IMR-90 (cell line): ENCODE measurements around the gene GPR158.

Source experiments
- CEBPB ChIP-seq: IDR thresholded peaks from 2 replicates; pipeline ENCODE4 v1.6.1; 2012; ENCODE audit warnings: low read depth, low read length, improper control_type of control experiment
- FOS ChIP-seq: fragments of 150-350 bp; IDR thresholded peaks from 2 replicates; pipeline ENCODE4 v1.6.1; 2016; ENCODE audit warnings: low read depth, low read length
- MAFK ChIP-seq: IDR thresholded peaks from 2 replicates; pipeline ENCODE4 v1.6.1; 2012; ENCODE audit warnings: low read depth, low read length, improper control_type of control experiment
- MXI1 ChIP-seq: IDR thresholded peaks from 2 replicates; pipeline ENCODE4 v1.6.1; 2012; ENCODE audit warnings: low read depth, mild to moderate bottlenecking, low read length, moderate library complexity, borderline replicate concordance
- NFE2L2 ChIP-seq: fragments of 150-350 bp; IDR thresholded peaks from 2 replicates; pipeline ENCODE4 v1.6.1; 2016; ENCODE audit warnings: low read depth, mild to moderate bottlenecking, low read length
- POLR2A ChIP-seq: IDR thresholded peaks from 2 replicates; pipeline ENCODE4 v1.6.1; 2012; ENCODE audit warnings: mild to moderate bottlenecking, low read depth, low read length
- RAD21 ChIP-seq: IDR thresholded peaks from 2 replicates; pipeline ENCODE4 v1.6.1; 2012; ENCODE audit warnings: low read length, improper control_type of control experiment
- RFX5 ChIP-seq: IDR thresholded peaks from 2 replicates; pipeline ENCODE4 v1.8.0; 2012; ENCODE audit warnings: low read depth, mild to moderate bottlenecking, low read length, moderate library complexity
- TF ChIP-seq, protein P1 (sequence below): conservative IDR thresholded peaks from 2 replicates; pipeline ENCODE4 v1.5.1; 2012; ENCODE audit warnings: mild to moderate bottlenecking, low read depth, low read length, improper control_type of control experiment
- TF ChIP-seq, protein P2 (sequence below): fragments of 150-350 bp; IDR thresholded peaks from 2 replicates; pipeline ENCODE4 v1.6.1; 2017; ENCODE audit warnings: mild to moderate bottlenecking, antibody characterized with exemption, low read length, low read depth
- TF ChIP-seq, protein P3 (sequence below): fragments of 150-350 bp; IDR thresholded peaks from 2 replicates; pipeline ENCODE4 v1.6.1; 2016; ENCODE audit warnings: low read depth, mild to moderate bottlenecking, low read length, moderate library complexity, borderline replicate concordance

DNA sequence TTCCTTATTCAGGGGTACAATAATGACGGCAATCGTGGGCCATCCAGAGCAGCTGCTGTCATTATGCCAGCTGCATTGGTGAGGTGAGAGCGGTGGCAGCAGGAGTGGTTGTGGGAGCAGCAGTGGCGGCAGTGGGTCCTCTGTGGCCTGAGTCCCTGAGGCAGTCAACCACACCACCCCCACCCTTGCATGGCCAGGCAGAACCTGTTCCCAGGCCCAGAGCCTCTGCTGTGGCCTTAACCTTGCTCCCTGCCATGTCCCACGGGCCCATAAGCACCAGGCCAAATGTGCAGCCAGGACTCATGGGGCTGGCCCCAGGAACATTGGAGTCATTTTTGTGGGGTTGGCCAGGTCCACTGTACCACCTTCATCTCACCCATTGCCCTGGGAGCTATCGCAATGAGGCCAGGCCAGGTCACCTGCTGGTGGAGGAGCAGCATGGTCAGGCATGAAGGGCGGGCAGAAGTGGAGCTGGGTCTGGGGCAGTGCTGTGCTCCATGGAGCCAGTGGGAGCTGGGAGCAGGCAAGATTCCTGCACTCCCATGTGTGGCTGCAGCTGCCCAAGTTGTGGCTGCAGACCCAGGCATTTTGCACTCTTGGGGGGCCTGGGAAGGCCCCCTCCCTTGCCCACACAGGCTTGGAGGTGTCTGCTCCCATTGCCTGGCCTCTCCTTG lies 213.5 kb downstream of the GPR158 start:
- TF ChIP-seq, protein P1, sequence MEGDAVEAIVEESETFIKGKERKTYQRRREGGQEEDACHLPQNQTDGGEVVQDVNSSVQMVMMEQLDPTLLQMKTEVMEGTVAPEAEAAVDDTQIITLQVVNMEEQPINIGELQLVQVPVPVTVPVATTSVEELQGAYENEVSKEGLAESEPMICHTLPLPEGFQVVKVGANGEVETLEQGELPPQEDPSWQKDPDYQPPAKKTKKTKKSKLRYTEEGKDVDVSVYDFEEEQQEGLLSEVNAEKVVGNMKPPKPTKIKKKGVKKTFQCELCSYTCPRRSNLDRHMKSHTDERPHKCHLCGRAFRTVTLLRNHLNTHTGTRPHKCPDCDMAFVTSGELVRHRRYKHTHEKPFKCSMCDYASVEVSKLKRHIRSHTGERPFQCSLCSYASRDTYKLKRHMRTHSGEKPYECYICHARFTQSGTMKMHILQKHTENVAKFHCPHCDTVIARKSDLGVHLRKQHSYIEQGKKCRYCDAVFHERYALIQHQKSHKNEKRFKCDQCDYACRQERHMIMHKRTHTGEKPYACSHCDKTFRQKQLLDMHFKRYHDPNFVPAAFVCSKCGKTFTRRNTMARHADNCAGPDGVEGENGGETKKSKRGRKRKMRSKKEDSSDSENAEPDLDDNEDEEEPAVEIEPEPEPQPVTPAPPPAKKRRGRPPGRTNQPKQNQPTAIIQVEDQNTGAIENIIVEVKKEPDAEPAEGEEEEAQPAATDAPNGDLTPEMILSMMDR: no peak
- TF ChIP-seq MXI1 (no peak), RFX5 (no peak), MAFK (no peak), NFE2L2 (no peak), POLR2A (no peak), FOS (no peak), RAD21 (no peak), CEBPB (no peak)
- TF ChIP-seq, protein P2, sequence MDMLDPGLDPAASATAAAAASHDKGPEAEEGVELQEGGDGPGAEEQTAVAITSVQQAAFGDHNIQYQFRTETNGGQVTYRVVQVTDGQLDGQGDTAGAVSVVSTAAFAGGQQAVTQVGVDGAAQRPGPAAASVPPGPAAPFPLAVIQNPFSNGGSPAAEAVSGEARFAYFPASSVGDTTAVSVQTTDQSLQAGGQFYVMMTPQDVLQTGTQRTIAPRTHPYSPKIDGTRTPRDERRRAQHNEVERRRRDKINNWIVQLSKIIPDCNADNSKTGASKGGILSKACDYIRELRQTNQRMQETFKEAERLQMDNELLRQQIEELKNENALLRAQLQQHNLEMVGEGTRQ: no peak
- TF ChIP-seq, protein P3, sequence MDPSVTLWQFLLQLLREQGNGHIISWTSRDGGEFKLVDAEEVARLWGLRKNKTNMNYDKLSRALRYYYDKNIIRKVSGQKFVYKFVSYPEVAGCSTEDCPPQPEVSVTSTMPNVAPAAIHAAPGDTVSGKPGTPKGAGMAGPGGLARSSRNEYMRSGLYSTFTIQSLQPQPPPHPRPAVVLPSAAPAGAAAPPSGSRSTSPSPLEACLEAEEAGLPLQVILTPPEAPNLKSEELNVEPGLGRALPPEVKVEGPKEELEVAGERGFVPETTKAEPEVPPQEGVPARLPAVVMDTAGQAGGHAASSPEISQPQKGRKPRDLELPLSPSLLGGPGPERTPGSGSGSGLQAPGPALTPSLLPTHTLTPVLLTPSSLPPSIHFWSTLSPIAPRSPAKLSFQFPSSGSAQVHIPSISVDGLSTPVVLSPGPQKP: no peak
